ENCODE measurements around the gene SEMA4B. TPM values are rescaled to one million over a fixed set of nuclear protein-coding genes. Genes with fewer than 3 reads are reported as not detected.
A peak's percentile ranks its signal among the peaks of the same experiment; 100 is the strongest.
"Not testable (repeated sequence)": the region's sequence is repeated elsewhere in the genome, so short reads cannot be mapped to it uniquely, and the experiment has no call there.

The SEMA4B gene
- total RNA-seq, 1 donor from 2014 or later = 23.3 TPM

- Mint-ChIP-seq H3K9me3 (ENCODE audit: unreplicated experiment) (no peaks in the 10 kb centered on the region), H3K36me3 (ENCODE audit: unreplicated experiment) (no peaks in the 10 kb centered on the region), H3K27me3 (ENCODE audit: unreplicated experiment) (no peaks in the 10 kb centered on the region), H3K4me3 (ENCODE audit: unreplicated experiment) (no peak overlapping the region), H3K4me1 (ENCODE audit: unreplicated experiment) (peaks cover 19% of the 10 kb centered on the region), H3K27ac (ENCODE audit: unreplicated experiment) (no peak overlapping the region)
- no peak for TF ChIP-seq CTCF (IDR thresholded peaks at IDR 0.05)
- DNase-seq (ENCODE audit: extremely low spot score, unreplicated experiment) = no peak
These were observed 46.1 kb upstream of the SEMA4B start for GRCh38 chr15:90154861-90155626.

GRCh38 chr15:90159213-90159612, 41.9 kb upstream of the SEMA4B start:
- Mint-ChIP-seq H3K27me3 (ENCODE audit: unreplicated experiment) (no peaks in the 10 kb centered on the region), H3K27ac (ENCODE audit: unreplicated experiment) (peak overlapping the region; percentile 14), H3K4me3 (ENCODE audit: unreplicated experiment) (no peak overlapping the region), H3K4me1 (ENCODE audit: unreplicated experiment) (peaks cover 19% of the 10 kb centered on the region), H3K36me3 (ENCODE audit: unreplicated experiment) (no peaks in the 10 kb centered on the region), H3K9me3 (ENCODE audit: unreplicated experiment) (no peaks in the 10 kb centered on the region)
- no peak for TF ChIP-seq CTCF (IDR thresholded peaks at IDR 0.05)
- DNase-seq (ENCODE audit: extremely low spot score, unreplicated experiment) = no peak

GRCh38 chr15:90160781-90161727, 40.1 kb upstream of the SEMA4B start:
- no peak overlapping the region for H3K4me3 Mint-ChIP-seq (ENCODE audit: unreplicated experiment)
- no peak overlapping the region for H3K27ac Mint-ChIP-seq (ENCODE audit: unreplicated experiment)
- no peaks in the 10 kb centered on the region for H3K36me3 Mint-ChIP-seq (ENCODE audit: unreplicated experiment)
- H3K4me1 Mint-ChIP-seq (ENCODE audit: unreplicated experiment) = peaks cover 26% of the 10 kb centered on the region
- TF ChIP-seq CTCF (IDR thresholded peaks at IDR 0.05) = no peak
- H3K9me3 Mint-ChIP-seq (ENCODE audit: unreplicated experiment) = no peaks in the 10 kb centered on the region
- no peak for DNase-seq (ENCODE audit: extremely low spot score, unreplicated experiment)
- no peaks in the 10 kb centered on the region for H3K27me3 Mint-ChIP-seq (ENCODE audit: unreplicated experiment)

GRCh38 chr15:90161950-90162361, 39.2 kb upstream of the SEMA4B start:
- H3K4me1 Mint-ChIP-seq (ENCODE audit: unreplicated experiment) = peaks cover 28% of the 10 kb centered on the region
- TF ChIP-seq CTCF (IDR thresholded peaks at IDR 0.05) = no peak
- H3K36me3 Mint-ChIP-seq (ENCODE audit: unreplicated experiment) = no peaks in the 10 kb centered on the region
- no peak for DNase-seq (ENCODE audit: extremely low spot score, unreplicated experiment)
- no peaks in the 10 kb centered on the region for H3K9me3 Mint-ChIP-seq (ENCODE audit: unreplicated experiment)
- no peak overlapping the region for H3K27ac Mint-ChIP-seq (ENCODE audit: unreplicated experiment)
- no peak overlapping the region for H3K4me3 Mint-ChIP-seq (ENCODE audit: unreplicated experiment)
- H3K27me3 Mint-ChIP-seq (ENCODE audit: unreplicated experiment) = no peaks in the 10 kb centered on the region

- H3K9me3 Mint-ChIP-seq (ENCODE audit: unreplicated experiment) = no peaks in the 10 kb centered on the region
- no peak overlapping the region for H3K4me3 Mint-ChIP-seq (ENCODE audit: unreplicated experiment)
- no peak for DNase-seq (ENCODE audit: extremely low spot score, unreplicated experiment)
- H3K27ac Mint-ChIP-seq (ENCODE audit: unreplicated experiment) = no peak overlapping the region
- no peak for TF ChIP-seq CTCF (IDR thresholded peaks at IDR 0.05)
- H3K27me3 Mint-ChIP-seq (ENCODE audit: unreplicated experiment) = no peaks in the 10 kb centered on the region
- H3K36me3 Mint-ChIP-seq (ENCODE audit: unreplicated experiment) = no peaks in the 10 kb centered on the region
- H3K4me1 Mint-ChIP-seq (ENCODE audit: unreplicated experiment) = peaks cover 25% of the 10 kb centered on the region
These were observed 38.2 kb upstream of the SEMA4B start for GRCh38 chr15:90162956-90163355.

- DNase-seq (ENCODE audit: extremely low spot score, unreplicated experiment); H3K27me3 Mint-ChIP-seq (ENCODE audit: unreplicated experiment); H3K27ac Mint-ChIP-seq (ENCODE audit: unreplicated experiment); H3K4me3 Mint-ChIP-seq (ENCODE audit: unreplicated experiment); H3K36me3 Mint-ChIP-seq (ENCODE audit: unreplicated experiment); H3K9me3 Mint-ChIP-seq (ENCODE audit: unreplicated experiment): not testable (repeated sequence)
- peaks cover 14% of the 10 kb centered on the region for H3K4me1 Mint-ChIP-seq (ENCODE audit: unreplicated experiment)
These were observed 36.9 kb upstream of the SEMA4B start for GRCh38 chr15:90164239-90164638.

Measured in osteocyte (in vitro differentiated cells).